Panc1 (cell line): ENCODE results near the gene NREP. TPM values are rescaled to one million over a fixed set of nuclear protein-coding genes. Genes with fewer than 3 reads are reported as not detected.

ENCODE experiments used
- ATAC-seq: fragments of 200-7000 bp; cut with Tn5 transposase; 2 replicates; pipeline ENCODE4 v1.9.1; 2020; ENCODE audit warnings: mild to moderate bottlenecking, moderate library complexity
- BruUV-seq: library from RNA; stranded (reverse); fragments of 400-500 nt; replicated peaks from 2 replicates; lab custom pipeline; 2021; lab: Mats Ljungman, UMichigan
- CTCF ChIA-PET: fragments of 300-600 bp; sonication (Branson Sonifier 250); formaldehyde crosslinking; loops from one replicate; lab custom pipeline; 2022; ENCODE audit warnings: antibody characterized with exemption; lab: Charles Lee
- POLR2A ChIA-PET: fragments of 300-600 bp; sonication (Branson Sonifier 250); formaldehyde crosslinking; loops from one replicate; lab custom pipeline; 2022; ENCODE audit warnings: antibody characterized with exemption; lab: Charles Lee
- DNase-seq: peaks from one replicate; pipeline ENCODE4 v3.0.0-alpha.2; 2010; ENCODE audit warnings: low read depth, low spot score
- H3K27ac ChIP-seq: 2 replicates; pipeline ENCODE4 v1.5.1; 2011; ENCODE audit warnings: mild to moderate bottlenecking, low read length, inconsistent platforms
- H3K27me3 ChIP-seq: fragments of 200-500 bp; sonication (Bioruptor generic); 2 replicates; pipeline ENCODE4 v1.6.0; 2014; ENCODE audit warnings: low read length, inconsistent platforms; ENCODE audit not compliant: control insufficient read depth, insufficient read depth
- H3K36me3 ChIP-seq: fragments of 200-500 bp; sonication (Bioruptor generic); 2 replicates; pipeline ENCODE4 v1.5.1; 2014; ENCODE audit warnings: inconsistent platforms, mild to moderate bottlenecking, low read length, moderate library complexity; ENCODE audit not compliant: control insufficient read depth, insufficient read depth
- H3K4me1 ChIP-seq: 2 replicates; pipeline ENCODE4 v1.5.1; 2011; ENCODE audit warnings: inconsistent platforms, mild to moderate bottlenecking, low read length, moderate library complexity; ENCODE audit not compliant: control insufficient read depth, insufficient read depth
- H3K4me3 ChIP-seq, 2 experiments: 2 replicates each; pipeline ENCODE4 v1.5.1; 2011 to 2012; ENCODE audit warnings: low read depth in 2 of 2, low read length in 2 of 2, mild to moderate bottlenecking in 2 of 2, inconsistent platforms in 1 of 2, moderate library complexity in 1 of 2
- H3K9me3 ChIP-seq: fragments of 200-500 bp; sonication (Bioruptor generic); 2 replicates; pipeline ENCODE4 v1.5.1; 2014; ENCODE audit warnings: low read depth, mild to moderate bottlenecking, inconsistent platforms, low read length, moderate library complexity; ENCODE audit not compliant: control insufficient read depth, insufficient read depth
- POLR2AphosphoS5 ChIP-seq: IDR thresholded peaks from 2 replicates; pipeline ENCODE4 v1.6.1; 2012; ENCODE audit warnings: mild to moderate bottlenecking, low read depth, low read length, moderate library complexity
- REST ChIP-seq, 2 experiments: IDR thresholded peaks; 2 replicates each; pipeline ENCODE4 v1.6.1; 2011 to 2012; ENCODE audit warnings: low read depth in 2 of 2, control low read depth in 1 of 2, low read length in 1 of 2, mild to moderate bottlenecking in 1 of 2, moderate library complexity in 1 of 2; ENCODE audit not compliant: insufficient read depth in 1 of 2
- SIN3A ChIP-seq: IDR thresholded peaks from 2 replicates; pipeline ENCODE4 v1.6.1; 2012; ENCODE audit warnings: low read depth, mild to moderate bottlenecking, low read length, moderate library complexity, borderline replicate concordance; ENCODE audit not compliant: insufficient read depth
- TCF7L2 ChIP-seq: IDR thresholded peaks from 2 replicates; pipeline ENCODE4 v1.6.1; 2011; ENCODE audit warnings: mild to moderate bottlenecking, low read depth, low read length, inconsistent platforms
- in situ Hi-C: cut with HindIII; loops from 2 replicates; pipeline ENCODE4 v1.10.0; 2016; ENCODE audit warnings: low sequenced_read_pairs, low pct_unique_long_range_greater_than_20kb
- intact Hi-C: fragments of 100-400 bp; cut with micrococcal nuclease; formaldehyde crosslinking; loops from one replicate; pipeline ENCODE4 v1.10.0; 2022; ENCODE audit not compliant: unreplicated experiment
- total RNA-seq: library from RNA; stranded (reverse); gene quantifications from one replicate; pipeline ENCODE4 v1.2.1, GENCODE V29; 2021; ENCODE audit not compliant: unreplicated experiment
- TF ChIP-seq, protein P1 (sequence below): fragments of 450-650 bp; IDR thresholded peaks from 2 replicates; pipeline ENCODE4 v1.5.1; 2017; ENCODE audit warnings: mild to moderate bottlenecking

The NREP gene
- total RNA-seq, 1 experiment from 2014 or later = 4.9 TPM

DNA sequence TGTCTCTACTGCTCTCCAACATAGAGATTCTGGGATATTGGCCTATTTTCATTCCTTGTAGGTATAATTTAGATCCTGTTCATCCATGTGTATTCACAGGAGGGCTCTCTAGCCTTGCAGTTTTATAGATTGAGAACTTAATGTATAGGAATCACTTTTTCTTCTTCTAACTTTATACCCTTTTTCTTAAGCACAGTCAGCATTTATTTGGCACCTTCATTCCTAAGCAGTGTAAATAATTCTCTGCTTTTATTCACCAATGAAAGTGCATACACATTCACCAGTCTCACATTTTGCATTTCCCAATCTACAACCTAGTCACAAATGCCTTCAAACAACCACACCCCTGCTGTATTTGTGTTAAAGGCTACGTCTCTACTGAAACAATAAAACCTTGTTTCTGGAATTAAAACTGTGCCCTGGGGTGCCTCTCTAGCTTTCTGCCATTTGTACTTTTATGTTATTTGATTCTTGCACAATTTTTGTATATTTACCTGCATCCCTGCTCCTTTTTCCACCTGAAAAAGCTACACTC lies 49.3 kb downstream of the NREP start:
- no peaks in the 10 kb centered on the region for H3K27me3 ChIP-seq
- BruUV-seq = no TSS peak
- H3K4me3 ChIP-seq = no peak overlapping the region
- in situ Hi-C loops (no loop called here), intact Hi-C loops (no loop called here)
- POLR2A ChIA-PET = no interaction called here
- no peak for TF ChIP-seq REST (IDR thresholded peaks at IDR 0.05; ENCODE audit: insufficient read depth in 1 of 2, low read depth in 2 of 2, low read length in 1 of 2)
- no peak for TF ChIP-seq POLR2AphosphoS5
- no peak for TF ChIP-seq SIN3A
- TF ChIP-seq, protein P1, sequence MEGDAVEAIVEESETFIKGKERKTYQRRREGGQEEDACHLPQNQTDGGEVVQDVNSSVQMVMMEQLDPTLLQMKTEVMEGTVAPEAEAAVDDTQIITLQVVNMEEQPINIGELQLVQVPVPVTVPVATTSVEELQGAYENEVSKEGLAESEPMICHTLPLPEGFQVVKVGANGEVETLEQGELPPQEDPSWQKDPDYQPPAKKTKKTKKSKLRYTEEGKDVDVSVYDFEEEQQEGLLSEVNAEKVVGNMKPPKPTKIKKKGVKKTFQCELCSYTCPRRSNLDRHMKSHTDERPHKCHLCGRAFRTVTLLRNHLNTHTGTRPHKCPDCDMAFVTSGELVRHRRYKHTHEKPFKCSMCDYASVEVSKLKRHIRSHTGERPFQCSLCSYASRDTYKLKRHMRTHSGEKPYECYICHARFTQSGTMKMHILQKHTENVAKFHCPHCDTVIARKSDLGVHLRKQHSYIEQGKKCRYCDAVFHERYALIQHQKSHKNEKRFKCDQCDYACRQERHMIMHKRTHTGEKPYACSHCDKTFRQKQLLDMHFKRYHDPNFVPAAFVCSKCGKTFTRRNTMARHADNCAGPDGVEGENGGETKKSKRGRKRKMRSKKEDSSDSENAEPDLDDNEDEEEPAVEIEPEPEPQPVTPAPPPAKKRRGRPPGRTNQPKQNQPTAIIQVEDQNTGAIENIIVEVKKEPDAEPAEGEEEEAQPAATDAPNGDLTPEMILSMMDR = no peak
- no peak for TF ChIP-seq TCF7L2
- H3K9me3 ChIP-seq = no peaks in the 10 kb centered on the region
- H3K4me1 ChIP-seq = no peaks in the 10 kb centered on the region
- CTCF ChIA-PET = no interaction called here
- H3K27ac ChIP-seq = no peak overlapping the region
- no peaks in the 10 kb centered on the region for H3K36me3 ChIP-seq
- DNase-seq (no peak), ATAC-seq (no peak)

DNA sequence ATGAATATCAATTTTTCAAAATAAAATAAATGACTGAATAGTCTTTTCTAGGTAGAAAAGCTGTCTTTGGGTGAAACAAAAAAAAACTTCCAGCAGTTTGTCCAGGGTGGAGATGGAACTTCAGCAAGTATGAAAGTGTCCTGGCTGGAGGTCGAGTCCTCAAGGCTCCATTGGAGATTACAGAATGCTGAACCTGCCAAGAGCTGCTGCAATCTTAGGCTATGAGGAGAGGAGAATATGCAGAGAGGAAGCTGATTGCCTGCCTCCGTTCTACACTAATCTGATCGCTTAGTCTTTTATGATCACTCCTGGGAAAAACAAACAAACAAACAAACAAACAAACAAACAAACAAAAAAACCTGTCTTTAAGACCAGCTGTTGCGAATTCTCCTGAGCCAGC lies 50.6 kb downstream of the NREP start:
- ChIA-PET CTCF (no interaction called here), POLR2A (no interaction called here)
- DNase-seq (no peak), ATAC-seq (no peak)
- Histone ChIP-seq H3K4me3 (no peak overlapping the region), H3K4me1 (no peaks in the 10 kb centered on the region), H3K36me3 (no peaks in the 10 kb centered on the region), H3K27ac (no peak overlapping the region), H3K9me3 (no peaks in the 10 kb centered on the region), H3K27me3 (no peaks in the 10 kb centered on the region)
- in situ Hi-C loops = no loop called here
- intact Hi-C loops = no loop called here
- no TSS peak for BruUV-seq
- TF ChIP-seq REST (IDR thresholded peaks at IDR 0.05; ENCODE audit: insufficient read depth in 1 of 2, low read depth in 2 of 2, low read length in 1 of 2) (no peak), TCF7L2 (no peak), POLR2AphosphoS5 (no peak), SIN3A (no peak)
- TF ChIP-seq, protein P1 = no peak
